Ovary (tissue), 3 donors: ENCODE measurements around the gene ZSWIM6.

ENCODE experiments used
- EP300 ChIP-seq: sonication (generic); formaldehyde crosslinking; IDR thresholded peaks from one replicate; pipeline ENCODE4 v1.6.1; 2017; ENCODE audit warnings: antibody characterized with exemption
- POLR2A ChIP-seq: fragments of 450-650 bp; IDR thresholded peaks from one replicate; pipeline ENCODE4 v1.6.1; 2017; ENCODE audit warnings: antibody characterized with exemption, mild to moderate bottlenecking, moderate library complexity
- TF ChIP-seq, protein P1 (sequence below), 3 donors: fragments of 450-650 bp in 2 of 3; fragments of 200-600 bp in 1 of 3; IDR thresholded peaks; one replicate each; pipeline versions ENCODE4 v1.5.1 to v1.8.0; 2016 to 2022; ENCODE audit warnings: antibody characterized with exemption in 3 of 3, mild to moderate bottlenecking in 1 of 3
- donor health status: DM: no; HTN: no; CAD: no.

DNA sequence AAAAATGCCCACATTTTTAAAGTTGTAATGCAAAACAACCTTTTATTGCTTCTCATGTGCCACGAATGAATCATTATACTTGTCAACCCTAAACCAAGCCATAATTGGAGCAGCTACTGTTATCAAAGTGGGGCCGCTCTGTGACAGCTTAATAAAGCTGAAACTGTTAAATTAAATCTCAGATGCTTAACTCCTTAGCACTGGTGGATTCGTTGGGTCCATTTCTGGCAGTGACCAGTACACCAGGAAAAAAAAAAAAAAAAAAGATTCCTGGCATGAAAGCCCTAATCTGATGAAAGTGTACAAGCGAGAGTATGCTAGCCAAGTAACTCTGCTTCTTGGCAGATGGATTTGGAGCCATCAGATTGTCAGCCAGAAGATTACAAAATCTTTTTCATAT is 164.8 kb downstream of the ZSWIM6 start:
- TF ChIP-seq, protein P1, sequence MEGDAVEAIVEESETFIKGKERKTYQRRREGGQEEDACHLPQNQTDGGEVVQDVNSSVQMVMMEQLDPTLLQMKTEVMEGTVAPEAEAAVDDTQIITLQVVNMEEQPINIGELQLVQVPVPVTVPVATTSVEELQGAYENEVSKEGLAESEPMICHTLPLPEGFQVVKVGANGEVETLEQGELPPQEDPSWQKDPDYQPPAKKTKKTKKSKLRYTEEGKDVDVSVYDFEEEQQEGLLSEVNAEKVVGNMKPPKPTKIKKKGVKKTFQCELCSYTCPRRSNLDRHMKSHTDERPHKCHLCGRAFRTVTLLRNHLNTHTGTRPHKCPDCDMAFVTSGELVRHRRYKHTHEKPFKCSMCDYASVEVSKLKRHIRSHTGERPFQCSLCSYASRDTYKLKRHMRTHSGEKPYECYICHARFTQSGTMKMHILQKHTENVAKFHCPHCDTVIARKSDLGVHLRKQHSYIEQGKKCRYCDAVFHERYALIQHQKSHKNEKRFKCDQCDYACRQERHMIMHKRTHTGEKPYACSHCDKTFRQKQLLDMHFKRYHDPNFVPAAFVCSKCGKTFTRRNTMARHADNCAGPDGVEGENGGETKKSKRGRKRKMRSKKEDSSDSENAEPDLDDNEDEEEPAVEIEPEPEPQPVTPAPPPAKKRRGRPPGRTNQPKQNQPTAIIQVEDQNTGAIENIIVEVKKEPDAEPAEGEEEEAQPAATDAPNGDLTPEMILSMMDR (IDR thresholded peaks at IDR 0.05), result no peak
- TF ChIP-seq POLR2A (no peak), EP300 (no peak)
